GM19193 (cell line): ENCODE measurements around the gene MAGOHB.
A peak's percentile ranks its signal among the peaks of the same experiment; 100 is the strongest.

ENCODE experiments used
- POLR2A ChIP-seq: IDR thresholded peaks from 4 replicates; pipeline ENCODE4 v1.6.1; 2011; ENCODE audit not compliant: insufficient read depth, insufficient read length; ENCODE audit errors: extremely low read depth

Gene MAGOHB

GRCh38 chr12:10613349-10614055 is at the start of gene MAGOHB:
TSS of gene MAGOHB (minus strand) at chr12:10613609. CDS start at chr12:10613532, 77 bp downstream.
- TF ChIP-seq POLR2A: peak; percentile 87

DNA sequence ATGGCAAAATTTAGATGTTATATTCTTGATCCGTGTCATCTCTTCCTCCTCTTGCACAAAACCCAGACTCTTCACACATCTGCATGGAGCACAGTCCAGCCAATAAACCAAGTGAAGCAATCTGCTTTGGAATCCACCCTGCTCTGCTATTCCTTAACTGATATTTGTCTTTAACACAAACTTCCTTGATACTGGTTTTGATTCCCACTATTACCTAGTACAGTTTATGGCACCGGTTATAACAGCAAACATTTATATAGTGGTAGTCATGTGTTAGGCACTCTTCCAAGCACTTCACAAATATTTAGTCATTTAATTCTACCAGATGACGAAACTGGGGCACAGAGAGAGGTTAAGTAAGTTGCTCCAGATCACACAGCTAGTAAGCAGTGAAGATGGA is 47.9 kb upstream of the MAGOHB start:
- TF ChIP-seq POLR2A: no peak

- TF ChIP-seq POLR2A: no peak
Observed at GRCh38 chr12:10654003-10654402, 40.6 kb upstream of the MAGOHB start.

DNA sequence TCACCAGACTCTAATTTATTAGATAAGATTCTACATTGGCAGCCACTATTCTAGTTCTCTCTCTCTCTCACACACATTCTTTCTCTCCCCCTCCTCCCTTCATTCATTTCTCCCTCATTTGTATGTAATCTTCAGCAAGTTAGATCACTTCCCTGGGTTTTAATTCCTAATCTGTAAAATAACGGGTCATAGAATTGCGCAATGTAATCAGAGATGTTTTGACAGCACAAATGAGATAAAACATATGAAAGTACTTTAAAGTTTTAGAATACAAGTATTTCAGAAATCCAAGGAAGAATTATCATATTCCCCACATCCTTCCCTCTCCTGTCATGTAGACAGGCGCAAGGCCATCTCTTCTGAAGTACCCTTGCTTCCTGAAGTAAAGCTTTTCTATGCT is 38.8 kb upstream of the MAGOHB start:
- no peak for TF ChIP-seq POLR2A

GRCh38 chr12:10645910-10646309 is 32.5 kb upstream of the MAGOHB start:
- TF ChIP-seq POLR2A: no peak

DNA sequence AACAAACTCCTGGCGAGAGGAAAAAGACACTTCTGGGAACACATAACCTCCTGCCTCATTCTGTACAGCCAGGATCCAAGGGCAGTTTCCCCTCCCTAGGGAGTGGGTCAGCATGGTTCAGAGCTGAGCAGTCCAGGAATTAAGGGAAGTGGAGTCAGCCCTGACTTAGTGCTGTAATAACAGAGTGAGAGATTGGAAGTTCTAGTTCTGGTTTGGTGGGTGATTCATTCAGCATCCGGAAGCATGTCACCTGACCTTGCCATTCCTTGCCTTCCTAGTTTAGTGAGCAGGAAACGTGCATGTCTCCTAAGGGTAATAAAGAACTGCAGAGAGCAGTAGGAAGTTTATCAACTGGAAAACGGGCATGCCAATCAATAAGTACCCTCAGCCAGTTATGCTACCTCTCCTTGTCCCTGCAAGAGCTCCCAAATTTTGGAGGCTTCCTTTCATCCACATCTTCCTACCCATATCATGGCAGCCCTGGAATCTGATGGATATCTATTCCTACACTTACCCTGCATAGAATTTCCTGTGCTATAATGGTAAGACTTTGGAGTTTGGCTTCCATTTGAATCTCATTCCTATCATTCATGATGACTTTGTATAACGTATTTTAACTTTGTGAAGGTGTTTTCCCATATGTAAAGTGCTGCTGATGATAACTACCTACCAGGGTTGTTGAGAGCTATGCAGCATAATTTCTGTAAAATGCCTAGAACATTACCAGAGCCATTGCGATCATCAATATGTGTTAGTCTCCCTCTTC is 28.5 kb upstream of the MAGOHB start:
- no peak for TF ChIP-seq POLR2A

DNA sequence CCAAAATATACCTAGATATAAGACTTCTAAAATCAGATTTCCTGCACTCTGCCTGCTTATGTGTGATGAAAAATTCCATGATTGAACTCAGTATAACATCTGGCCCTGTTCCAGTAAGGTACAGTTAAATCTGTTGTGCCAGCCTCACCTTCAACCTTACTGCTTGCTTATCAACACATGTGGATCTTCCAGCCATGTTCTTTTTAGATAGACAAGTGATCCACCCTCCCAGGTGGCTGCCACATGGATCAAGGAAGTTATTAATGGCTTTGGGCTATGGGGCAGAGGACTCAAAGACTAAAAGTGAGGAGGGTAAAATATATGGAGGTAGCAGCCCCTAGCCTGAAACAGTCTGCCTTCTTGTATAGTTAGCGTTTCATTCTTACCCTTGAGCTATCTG is 25.3 kb upstream of the MAGOHB start:
- TF ChIP-seq POLR2A: no peak

DNA sequence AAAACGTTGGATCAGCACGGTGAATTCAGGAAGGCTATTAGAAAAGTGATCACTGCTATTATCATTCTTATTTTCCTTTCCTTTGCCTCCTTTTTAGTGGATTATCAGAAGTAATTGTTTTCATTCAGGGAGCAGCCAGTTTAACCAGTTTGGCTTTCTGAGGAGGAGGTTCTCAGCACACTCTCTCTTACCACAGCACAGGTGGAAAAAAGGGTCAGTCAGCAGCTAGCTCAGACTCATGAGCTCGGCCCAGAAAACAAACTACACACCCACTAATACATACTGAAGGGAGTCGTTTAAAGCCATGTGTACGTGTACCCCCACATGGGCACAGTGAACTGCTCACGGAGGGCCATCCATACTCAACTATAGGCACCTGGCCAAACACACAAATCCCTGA is 23.2 kb upstream of the MAGOHB start:
- no peak for TF ChIP-seq POLR2A

GRCh38 chr12:10636124-10636523 is 22.7 kb upstream of the MAGOHB start:
- TF ChIP-seq POLR2A: no peak

- no peak for TF ChIP-seq POLR2A
Observed at GRCh38 chr12:10635306-10635705, 21.9 kb upstream of the MAGOHB start.

DNA sequence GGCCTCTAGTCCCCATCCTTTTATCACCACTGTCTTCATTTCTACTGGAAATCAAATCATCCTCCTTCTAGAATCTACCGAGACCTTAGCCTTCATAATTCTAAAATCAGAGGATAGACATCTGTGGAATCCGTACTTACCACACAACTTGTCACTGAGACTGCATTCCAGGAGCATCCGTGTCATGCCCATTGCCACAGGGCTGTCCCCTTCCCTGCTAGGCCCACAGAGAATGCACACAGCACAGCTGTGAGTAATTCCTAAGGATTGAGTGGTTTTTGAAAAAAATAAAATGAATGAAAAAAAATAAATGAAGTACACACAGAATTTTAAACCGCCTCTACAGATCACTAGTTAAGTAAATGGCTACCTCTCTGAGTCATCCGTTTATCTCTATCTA is 21.0 kb upstream of the MAGOHB start:
- no peak for TF ChIP-seq POLR2A

DNA sequence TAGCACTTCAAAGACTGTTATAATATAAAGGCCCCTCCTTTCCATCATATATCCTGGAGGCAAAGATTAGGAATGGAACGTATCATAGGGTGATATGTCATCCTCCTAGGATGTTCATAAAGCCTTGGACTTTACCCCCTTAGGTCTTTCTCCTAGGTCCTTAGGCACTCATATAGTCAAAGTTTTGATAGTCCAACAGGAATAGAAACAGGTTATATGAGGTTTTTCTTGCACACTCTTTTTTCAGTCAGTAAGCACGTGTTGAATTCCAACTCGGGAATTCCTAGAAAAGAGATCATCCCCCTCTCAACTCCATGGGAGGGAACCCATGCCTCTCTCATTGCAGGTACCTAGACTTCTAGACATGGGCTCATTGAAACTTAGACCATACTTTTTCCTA is 20.1 kb upstream of the MAGOHB start:
- no peak for TF ChIP-seq POLR2A

DNA sequence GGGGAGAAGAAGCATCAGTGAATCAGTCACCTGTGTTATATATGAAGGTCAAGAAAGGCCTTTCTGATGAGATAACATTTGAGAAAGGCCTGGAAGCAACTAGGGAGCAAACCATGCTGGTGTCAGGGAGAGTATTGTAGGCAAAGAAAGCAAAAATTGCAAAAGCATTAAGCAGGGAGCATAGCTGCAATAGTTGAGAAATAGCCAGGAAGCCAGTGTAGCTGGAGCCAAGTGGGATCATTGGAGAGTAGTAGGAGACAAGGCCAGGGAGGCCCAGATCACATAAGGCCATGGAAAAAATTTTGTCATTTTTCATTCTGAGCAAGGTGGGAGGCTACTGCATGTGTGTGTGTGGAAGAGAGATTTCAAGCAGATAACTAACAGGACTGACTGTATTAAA is 18.8 kb upstream of the MAGOHB start:
- no peak for TF ChIP-seq POLR2A

GRCh38 chr12:10624605-10625004 is 11.2 kb upstream of the MAGOHB start:
- TF ChIP-seq POLR2A: no peak

DNA sequence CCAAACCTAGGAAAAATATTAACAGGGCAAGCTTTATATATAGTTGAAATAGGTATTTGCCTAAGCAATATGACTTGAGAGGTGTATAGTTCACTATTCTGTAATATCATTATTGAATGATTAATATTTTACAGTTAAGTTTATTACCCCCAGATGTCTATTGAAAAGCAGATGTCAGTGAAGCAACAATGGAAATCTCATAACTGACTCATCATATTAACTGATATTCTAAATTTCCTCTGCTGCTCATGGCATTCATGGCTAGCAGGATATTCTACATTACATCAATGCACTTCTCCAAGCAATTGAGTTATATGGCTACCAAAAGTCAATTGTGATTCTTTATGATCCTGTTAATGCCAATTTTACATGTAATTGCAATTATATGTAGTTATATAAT is 9.7 kb upstream of the MAGOHB start:
- no peak for TF ChIP-seq POLR2A

DNA sequence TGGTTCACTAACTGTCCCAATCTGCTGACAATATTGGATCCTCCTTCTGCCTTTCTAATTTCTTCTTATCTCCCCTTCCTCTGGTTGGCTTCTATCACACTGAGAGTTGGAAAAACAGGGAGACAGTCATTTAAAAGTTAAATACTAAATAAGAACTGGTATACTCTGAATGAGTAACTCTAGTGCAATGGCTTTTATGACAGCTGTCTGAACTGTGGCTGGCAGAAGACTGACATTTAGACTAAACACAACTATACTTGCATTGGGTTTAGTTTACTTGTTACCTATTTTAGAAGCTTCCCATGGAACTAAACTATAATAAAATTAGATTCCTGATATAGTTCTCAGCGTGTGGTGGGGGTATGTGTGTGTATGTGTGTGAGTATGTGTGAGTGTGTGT is 7.9 kb upstream of the MAGOHB start:
- no peak for TF ChIP-seq POLR2A
